ENCODE data around the gene SORCS3.

SORCS3 gene

DNA sequence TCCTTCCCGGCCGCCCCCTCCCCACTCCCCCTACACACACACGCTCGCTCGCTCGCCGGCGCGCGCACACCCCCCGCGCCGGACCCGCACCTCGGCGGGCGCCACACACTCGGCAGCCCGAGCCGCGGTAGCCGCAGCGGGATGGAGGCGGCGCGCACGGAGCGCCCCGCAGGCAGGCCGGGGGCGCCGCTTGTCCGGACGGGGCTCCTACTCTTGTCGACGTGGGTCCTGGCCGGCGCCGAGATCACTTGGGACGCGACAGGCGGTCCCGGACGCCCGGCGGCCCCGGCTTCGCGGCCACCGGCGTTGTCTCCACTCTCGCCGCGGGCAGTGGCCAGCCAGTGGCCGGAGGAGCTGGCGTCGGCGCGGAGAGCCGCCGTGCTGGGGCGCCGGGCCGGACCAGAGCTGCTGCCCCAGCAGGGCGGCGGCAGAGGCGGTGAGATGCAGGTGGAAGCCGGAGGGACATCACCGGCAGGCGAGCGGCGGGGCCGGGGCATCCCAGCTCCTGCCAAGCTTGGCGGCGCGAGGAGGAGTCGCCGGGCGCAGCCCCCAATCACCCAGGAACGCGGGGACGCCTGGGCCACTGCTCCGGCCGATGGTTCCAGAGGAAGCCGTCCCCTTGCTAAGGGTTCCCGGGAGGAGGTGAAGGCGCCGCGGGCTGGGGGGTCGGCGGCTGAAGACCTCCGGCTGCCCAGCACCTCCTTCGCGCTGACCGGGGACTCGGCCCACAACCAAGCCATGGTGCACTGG is at the start of gene SORCS3:
Gene SORCS3, plus strand, starts transcription at position 104 of the 750 bp plus-strand sequence.
- in situ Hi-C loops (cut with HindIII; ENCODE audit: low sequenced_read_pairs), result no loop called here

DNA sequence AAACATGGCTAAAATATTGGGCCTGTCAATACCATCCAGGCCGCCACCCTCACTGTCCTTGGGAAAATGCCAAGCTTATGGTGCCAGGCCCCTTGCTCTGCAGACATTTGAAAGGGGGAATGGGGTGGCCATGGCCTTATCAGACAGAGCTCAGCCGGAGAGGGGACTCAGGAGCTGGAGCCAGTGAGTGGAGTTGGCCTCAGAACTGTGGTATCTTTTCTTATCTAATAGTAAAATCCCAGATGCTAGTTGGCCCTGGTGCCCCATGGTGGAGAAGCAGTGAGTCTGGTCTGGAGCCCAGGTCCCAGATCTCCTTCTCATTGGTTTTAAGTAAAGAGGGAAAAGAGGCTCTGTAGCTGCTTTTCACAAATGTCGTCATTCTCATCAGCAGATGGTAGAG is 49.6 kb upstream of the SORCS3 start:
- in situ Hi-C loops (cut with HindIII; ENCODE audit: low sequenced_read_pairs), result no loop called here

DNA sequence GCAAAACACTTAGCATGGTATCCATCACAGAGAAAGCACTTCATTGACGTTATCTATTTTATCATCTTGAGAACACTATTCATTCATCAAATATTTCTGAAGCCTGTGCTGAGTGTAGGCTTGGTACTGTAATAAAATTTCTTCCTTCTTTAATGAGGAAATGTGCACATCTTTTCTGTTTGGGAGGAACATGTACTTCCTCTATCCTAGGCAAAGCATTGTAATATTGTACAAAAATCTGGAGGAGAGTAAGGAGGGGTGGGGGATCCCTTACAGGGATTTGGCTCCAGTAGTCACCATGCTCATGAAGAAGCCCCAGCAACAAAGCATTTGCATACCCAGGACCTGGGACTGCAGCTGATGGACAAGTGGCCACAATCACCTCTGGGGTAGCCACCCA is 39.9 kb upstream of the SORCS3 start:
- in situ Hi-C loops (cut with HindIII; ENCODE audit: low sequenced_read_pairs), result no loop called here

DNA sequence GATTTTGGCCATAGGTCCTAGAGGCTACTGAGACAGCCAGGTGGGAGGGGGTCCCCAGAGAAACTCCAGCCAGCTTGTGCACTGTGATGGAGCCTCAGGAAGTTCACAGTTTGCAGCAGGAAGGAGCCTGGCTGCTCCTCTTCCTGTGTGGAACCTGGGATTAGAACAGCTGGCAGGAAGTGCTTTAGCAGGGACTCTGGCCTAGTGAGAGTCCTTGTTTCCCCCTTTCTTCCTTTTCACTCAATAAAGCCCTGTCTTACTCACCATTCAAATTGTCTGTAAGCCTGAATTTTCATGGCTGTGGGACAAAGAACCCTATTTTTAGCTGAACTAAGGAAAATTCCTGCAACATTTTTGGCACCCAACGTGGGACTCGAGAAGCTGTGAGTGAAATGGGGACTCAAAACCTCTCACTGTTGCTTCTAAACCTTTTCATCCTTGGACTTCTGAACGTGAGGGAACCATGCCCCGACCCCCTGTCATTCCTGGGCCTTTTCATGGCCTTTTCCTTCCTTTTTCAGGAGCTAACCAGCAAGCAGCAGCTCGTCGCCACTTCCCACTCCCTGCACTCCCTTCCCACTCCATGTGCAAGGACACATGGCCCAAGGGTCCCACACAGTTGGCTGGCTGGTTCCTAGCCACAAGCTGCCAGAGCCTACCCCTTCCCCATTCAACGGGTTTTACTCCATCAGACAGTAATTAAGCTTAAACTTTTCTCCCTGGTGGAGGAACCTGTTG is 32.8 kb upstream of the SORCS3 start:
- in situ Hi-C loops (cut with HindIII; ENCODE audit: low sequenced_read_pairs), result no loop called here

DNA sequence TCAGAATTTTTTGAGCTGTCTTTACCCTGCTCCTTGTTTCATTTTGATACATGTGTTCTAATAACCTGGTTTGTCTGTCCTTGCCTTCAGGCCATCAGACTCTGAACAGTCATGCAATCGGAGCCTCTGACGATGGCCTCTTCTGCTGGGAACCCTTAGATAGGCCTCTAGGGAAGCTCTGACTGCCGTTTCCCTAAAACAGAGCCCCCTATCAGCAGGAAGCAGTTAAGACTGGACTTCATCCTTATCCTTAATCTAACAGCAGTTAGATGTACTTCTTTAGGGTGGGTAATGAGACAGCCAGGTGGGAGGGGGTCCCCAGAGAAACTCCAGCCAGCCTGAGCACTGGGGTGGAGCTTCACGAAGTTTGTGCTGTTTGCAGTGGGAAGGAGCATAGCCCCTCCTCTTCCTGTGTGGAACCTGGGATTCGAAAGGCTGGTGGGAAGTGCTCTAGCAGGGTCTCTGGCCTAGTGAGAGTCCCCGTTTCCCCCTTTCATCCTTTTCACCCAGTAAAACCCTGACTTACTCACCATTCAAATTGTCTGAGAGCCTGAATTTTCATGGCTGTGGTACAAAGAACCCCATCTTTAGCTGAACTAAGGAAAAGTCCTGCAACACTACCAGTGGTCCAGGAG is 28.4 kb upstream of the SORCS3 start:
- in situ Hi-C loops (cut with HindIII; ENCODE audit: low sequenced_read_pairs), result no loop called here

DNA sequence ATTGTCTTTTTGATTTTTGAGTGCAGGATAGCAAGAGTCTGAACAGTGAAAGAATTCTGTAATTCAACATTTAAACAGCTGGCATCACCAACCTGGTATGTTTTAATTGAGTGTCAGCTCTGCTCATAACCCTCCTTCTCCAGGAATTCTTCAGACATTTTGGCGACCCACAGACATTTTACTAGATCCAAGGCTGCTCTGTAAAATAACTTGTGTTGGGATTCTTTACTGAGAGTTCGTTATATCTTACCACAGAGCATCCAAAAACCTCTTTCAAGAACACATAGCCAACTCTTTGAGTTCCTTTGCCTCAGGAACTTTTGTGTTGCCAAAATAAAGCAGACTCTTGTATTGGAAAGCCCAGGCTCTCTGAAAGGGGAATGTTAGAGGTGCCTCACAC is 27.7 kb upstream of the SORCS3 start:
- in situ Hi-C loops (cut with HindIII; ENCODE audit: low sequenced_read_pairs), result no loop called here

DNA sequence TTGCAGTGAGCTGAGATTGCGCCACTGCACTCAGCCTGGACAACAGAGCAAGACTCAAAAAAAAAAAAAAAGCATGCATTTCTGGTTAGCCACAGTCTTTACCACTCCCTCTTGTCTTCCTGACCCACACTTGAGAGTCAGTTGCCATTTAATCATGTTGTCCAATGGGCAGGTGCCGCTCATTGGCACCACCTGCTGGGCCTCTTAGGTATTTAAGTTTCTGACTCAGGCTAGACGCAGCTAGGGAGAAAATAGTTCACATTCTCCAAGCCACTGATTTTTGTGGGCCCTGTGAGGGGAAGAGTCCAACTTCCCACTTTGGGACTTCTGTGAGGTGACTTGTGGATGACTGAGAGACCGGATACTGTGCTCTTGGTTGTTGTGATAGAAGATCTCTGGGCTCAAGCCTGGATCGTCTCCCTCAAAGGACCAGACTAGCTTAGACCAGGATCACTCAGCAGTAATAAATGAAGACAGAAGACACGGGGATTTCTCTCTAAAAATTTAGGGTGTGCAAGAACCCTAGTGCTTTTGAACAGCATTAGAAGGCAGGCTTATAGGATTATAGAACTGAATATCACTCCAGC is 26.8 kb upstream of the SORCS3 start:
- in situ Hi-C loops (cut with HindIII; ENCODE audit: low sequenced_read_pairs), result no loop called here

DNA sequence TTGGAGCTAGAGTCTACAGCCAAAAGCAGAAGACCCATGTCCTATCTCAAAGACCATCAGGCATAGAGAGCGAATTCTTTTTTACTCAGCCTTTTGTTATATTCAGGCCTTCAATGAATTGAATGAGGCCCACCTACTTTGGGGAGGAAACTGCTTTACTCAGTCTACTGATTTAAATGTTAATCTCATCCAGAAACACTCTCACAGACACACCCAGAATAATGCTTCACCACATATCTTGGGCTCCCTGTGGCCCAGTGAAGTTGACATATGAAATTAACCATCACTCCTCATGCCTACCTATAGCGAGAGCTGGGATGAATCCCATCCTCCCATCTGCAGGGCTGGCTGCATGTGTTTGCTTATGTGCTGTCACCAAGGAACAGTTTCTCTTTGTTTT is 26.0 kb upstream of the SORCS3 start:
- in situ Hi-C loops (cut with HindIII; ENCODE audit: low sequenced_read_pairs), result no loop called here

DNA sequence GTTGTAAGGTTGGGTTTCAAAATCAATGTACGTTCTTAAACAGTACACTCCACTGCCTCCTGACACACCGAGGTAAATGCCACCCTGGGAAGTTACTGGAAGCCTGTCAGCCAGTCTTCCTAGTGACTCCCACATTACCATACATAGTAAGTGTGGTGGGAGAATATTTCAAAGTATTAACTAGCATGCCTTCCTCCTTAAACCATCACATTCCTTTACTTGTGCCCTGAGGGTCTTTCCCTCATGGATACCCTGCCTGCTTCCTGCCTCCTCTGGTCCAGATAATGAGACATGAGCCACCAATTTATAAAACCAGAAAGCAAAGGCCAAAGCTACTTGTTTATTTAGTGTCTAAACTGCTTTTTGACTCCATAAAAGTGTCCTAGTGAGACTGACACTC is 23.3 kb upstream of the SORCS3 start:
- in situ Hi-C loops (cut with HindIII; ENCODE audit: low sequenced_read_pairs), result no loop called here

DNA sequence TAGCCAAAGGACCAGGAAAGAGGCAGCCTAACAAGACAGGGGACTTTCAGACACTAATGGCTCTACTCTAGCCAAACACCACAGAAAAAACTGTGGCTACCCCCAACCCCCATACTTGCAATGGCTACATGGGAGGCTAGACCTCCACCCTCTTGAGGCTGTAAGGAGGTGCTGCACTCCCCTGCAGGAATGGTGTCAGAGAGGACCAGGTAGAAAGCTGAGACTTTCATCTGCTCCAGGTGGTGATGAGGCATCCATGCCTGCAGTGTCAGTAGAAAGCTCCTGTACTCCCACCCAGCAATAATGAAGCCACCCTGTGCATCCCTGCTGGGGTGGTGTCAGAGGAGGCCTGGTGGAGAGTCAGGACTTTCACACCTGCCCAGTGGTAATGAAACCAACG is 18.9 kb upstream of the SORCS3 start:
- in situ Hi-C loops (cut with HindIII; ENCODE audit: low sequenced_read_pairs), result no loop called here

DNA sequence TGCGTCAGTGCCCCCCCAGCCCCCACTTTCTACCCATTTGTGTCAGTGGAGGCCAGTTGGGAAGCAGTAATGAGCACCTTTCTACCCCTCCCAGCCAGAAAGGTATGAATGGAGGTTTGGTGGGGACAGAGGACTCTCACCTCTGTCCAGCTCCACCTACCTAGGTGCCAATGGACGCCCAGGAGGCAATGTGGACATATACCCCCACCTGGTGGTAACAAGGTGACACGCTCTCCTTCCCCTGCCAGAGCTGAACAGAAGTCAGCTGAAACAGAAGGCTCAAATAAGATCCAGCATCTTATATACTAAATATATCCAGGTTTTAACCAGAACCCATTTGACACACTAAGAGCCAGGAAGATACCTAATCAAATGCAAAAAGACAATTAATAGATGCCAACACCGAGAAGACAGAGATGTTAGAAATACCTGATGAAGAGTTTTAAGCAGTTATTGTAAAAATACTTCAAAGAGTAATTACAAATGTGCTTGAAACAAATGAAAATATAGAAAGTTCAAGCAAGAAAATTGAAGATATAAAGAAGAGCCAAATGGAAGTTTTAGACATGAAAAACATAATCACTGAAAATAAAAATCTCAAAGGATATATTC is 18.4 kb upstream of the SORCS3 start:
- in situ Hi-C loops (cut with HindIII; ENCODE audit: low sequenced_read_pairs), result no loop called here

DNA sequence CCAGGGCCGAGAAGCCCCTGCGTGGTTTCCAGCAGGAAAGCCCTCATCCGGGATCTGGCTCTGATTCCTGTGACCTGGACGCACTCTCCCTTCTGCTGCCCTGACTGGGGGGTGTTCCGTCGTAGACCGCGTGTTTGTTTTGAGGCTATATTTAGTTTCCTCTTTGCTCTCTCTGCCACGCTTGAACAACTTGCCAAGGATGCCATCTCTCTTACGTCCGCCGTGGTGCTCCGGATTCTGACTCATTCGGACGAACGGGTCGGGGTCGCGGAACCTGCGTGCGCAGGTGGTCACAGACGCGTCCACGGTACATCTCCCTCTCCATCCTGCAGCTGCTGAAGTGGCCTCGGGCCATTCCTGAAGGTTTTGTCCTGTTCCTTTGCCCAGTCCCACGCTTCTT is 10.4 kb upstream of the SORCS3 start:
- in situ Hi-C loops (cut with HindIII; ENCODE audit: low sequenced_read_pairs), result no loop called here

DNA sequence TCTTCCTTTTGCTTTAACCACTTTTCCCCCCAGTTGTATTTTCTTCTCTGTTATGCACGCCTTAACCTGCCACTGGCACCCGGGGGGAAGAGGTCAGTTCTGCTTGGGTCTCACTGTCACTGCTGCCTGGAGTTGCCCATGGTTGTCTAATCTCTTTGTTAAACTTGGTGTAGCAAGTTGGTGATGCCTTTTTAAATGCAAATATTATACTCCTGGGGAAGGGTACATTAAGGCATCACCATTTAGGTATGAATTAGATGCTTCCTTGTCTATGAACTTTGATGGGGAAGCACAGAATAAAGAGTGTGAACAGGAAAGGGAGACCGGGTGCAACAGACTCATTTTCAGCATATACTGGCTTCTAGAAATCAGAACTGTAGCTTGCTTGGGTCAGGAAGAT is 9.1 kb upstream of the SORCS3 start:
- in situ Hi-C loops (cut with HindIII; ENCODE audit: low sequenced_read_pairs), result no loop called here

DNA sequence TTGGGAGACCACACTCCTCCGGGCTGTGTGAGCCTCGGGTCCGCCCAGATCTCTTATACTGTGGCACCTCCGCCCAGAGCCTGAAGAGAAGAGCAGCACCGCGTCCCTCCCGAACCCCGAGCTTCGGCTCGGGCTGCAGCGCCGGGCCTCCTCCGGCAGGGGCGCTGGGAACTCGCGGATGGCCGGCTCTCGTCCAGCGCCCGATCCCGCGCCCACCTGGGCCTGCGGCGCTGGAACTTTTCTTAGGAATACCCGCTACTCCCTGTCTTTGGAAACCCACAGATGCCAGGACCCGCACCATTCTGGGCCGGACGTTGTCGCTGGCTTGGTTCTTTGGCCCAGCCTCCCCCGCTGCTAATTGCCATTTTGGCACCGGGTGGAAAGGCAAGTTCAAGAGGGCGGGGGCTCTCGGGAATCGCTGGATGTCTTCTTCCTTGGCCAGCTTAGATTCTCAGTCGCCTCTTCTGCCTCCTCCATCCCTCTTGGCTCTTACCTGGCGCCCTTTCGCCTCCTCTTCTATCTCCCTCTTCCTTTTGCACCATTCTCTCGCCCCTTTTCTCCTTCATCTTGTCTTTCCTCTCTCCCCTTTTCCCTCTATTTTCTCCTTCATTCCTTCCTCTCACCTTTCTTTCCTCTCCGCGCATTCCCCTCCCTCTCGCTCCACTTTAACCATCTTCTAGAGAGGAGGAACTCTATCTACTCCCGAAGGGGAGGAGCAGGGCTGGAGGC is 2.1 kb upstream of the SORCS3 start:
- in situ Hi-C loops (cut with HindIII; ENCODE audit: low sequenced_read_pairs), result loop anchor here (5.0 kb wide), 1 partner anchor 53 kb away; no protein-coding TSS in a partner anchor

DNA sequence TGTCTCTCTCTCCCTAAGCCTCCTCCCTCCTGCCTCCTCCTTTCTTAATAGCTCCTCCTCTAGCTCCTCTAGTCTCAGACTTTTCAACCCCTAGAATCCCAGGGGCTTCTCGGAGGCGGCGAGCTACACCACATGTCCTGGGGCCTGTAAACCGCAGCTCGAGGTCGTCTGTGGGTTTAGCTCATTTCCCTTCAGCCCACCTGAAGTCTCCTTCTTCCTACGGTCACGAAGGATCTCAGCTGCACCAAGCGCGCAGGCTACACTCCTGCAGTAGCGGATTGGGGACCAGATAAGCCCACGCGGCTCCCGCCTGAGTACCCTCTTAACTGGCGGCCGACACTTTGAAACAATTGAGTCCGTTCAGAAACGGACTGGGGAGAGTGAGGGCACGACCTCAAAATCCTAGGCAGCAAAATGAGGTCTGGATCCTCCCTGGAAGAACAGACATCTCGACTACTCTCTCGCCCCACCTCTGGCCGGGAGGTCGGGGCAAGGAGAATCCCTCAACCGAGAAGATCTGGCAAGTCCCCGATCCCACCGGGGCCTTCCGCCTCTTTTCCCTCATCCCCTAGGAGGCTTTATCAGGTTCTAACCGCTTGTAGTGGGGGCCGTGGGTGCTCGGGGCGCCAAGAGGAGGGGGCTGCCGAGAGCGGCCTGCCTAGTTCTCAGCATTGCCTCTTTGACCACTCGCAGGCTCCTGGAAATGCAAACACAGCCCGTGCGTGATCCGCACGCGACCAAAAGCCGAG is 1.3 kb upstream of the SORCS3 start:
- in situ Hi-C loops (cut with HindIII; ENCODE audit: low sequenced_read_pairs), result loop anchor here (5.0 kb wide), 1 partner anchor 53 kb away; no protein-coding TSS in a partner anchor

DNA sequence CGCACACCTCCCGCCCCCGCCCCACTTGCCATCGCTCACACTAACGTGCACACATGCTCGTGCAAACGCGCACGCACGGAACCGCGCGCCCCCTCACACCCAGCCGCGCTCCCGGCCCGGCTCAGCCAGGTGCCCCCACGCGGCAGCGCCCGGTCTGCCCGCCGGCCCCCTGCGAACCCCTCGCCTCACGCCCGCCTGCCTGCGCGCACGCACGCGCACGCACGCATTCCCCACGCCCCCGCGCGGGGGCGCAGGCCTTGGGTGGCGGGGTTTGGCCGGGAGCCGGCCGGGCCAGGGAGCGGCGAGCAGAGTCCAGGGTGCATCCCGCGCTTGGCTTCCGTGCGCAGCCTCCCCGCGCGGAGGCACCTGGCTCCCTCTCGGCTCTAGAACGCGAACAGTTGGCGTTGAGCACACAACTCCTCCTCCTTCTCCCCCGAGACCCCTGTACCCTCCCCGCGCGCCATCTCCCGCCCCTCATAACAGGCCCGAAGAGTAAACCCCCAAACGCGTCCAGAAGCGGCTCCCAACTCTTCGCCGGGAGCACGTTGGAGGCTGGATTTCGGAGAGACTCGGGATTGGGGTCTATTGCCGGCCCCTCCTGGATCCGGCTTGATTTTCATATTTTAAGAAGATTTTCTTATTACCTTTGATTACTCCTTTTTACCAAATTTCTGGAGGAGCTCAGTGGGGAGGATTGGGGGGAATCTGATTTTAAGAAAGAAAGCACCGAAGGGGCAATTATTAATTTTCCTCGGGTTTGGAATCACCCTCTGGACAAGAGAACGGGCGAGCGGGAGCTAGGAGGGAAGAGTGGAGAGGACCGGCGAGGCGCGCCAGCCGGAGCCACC is 527 bp upstream of the SORCS3 start:
- in situ Hi-C loops (cut with HindIII; ENCODE audit: low sequenced_read_pairs), result no loop called here

DNA sequence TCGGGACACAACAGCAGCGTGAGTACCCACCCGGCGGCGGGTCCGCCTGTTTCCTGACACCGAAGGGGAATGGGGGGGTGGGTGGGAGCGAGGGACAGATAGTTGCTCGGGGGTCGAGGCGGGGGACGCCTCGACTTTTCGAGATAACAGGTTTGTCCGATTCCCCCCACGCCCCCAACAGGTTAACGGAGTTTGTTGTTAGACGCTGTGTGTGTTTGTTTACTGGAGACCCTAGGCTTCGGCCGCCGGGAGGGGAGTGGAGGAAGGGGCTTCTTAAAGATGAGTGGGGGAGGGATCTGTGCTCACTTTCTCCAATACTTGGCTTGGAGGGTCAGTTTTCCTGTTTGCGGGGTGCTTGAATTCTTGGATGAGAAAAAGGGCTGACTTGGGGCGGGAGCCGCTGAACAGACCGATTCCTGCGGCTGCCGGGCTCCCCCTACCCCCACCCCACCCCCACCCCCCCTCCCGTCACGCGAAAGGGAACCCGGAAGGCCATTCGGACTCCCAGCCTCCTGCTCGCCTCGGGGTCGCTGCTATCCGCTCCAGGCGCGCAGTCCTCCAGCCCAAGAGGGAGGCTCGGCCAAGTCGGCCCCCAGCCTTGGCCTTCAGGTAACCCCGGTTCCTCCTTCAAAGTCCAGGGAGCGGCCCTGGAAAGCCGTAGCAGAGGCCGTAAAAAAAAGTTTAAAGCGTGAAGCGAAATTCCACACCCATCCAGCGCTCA is 1.0 kb downstream of the SORCS3 start:
- in situ Hi-C loops (cut with HindIII; ENCODE audit: low sequenced_read_pairs), result no loop called here

DNA sequence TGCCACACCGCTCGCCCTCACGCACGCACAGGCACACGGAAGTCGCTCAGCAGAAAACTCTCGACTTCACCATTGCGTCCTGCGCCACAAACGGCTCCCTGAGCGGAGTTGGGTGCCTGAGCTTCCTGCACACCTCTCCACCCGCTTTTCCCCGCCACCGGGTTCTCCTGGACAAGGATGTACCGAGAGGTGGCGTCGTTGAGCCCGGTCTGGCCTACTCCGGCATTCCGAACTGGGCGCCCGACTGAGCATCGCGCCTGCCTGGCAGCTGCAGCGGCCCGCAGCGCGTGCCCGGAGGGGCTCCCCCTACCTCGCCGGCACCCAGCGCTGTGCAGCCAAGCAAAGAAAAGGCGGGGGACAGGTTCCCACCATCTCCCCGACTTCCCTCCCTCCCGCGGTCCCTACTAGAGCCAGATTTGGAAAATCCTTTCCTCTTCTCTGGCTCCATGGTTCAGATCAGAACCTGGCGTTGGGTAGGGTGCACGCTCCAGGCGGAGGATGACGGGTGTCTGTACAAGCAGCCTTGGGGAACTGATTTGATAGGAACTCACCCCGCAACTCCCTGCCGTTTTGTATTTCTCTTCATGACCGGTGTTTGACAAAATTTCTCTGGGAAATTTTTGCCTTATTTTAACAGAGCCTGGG is 1.7 kb downstream of the SORCS3 start:
- in situ Hi-C loops (cut with HindIII; ENCODE audit: low sequenced_read_pairs), result no loop called here

All from endothelial cell of hepatic sinusoid (primary cell).